ENCODE data around the gene ZFTA. TPM values are rescaled to one million over a fixed set of nuclear protein-coding genes. Genes with fewer than 3 reads are reported as not detected.
"Not testable (repeated sequence)": the region's sequence is repeated elsewhere in the genome, so short reads cannot be mapped to it uniquely, and the experiment has no call there.

ZFTA gene
- 1.5 TPM for polyA plus RNA-seq (2012; ENCODE audit: low read depth, missing spikeins)

DNA sequence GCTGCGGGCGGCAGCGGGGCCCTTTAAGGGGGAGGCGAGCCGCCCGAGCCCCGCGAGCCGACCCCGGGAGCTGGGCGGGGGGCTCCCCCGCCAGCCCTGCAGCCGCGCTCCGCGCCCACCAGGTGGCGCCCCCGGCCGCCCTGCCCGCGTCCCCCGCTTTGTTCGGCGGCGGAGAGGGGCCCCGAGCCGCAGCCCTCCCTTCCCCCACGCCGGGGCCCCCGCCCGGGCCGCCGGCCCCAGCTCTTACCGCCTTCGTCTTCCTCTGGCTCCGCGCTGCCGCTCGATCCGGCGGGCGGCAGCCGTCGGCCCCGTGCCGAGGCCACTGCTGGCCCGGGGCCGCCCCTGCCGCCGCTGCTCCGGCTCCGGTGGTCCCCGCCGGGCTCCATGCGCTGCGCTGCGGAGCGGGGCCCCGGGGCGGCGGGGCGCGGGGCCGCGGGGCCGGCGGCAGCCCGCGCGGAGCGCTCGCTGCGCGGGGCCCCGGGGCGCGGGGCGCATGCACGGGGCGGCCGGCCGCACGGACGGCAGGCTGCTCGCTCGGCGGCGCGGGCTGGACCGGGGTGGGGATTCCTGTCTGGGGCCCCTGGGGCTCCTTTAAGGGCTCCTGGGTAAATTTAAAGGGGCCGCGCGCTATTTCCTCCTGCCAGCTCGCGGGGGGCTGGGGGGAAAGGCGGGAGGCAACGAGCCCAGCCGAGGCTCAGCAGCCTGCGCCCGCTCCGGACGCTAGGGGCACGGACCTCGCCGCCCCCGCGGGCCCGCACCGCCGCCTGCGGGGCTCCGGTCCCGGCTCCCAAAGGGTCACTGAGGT, at the start of gene ZFTA:
TSS of gene ZFTA (minus strand) at position 539 of the 805 bp plus-strand sequence. CDS start at position 386, 153 bp downstream.
- no peak for TF ChIP-seq POU2F2 (IDR thresholded peaks at IDR 0.05; ENCODE audit: low read depth, low read length)
- no peak for TF ChIP-seq TAF1 (IDR thresholded peaks at IDR 0.05; ENCODE audit: low read depth, low read length)
- no peak for TF ChIP-seq PAX5 (IDR thresholded peaks at IDR 0.05; ENCODE audit: insufficient read depth, low read length, severe bottlenecking)
- FAIRE-seq = peak; percentile 76
- DNase-seq (ENCODE audit: insufficient read length, low spot score) = peak; percentile 84

DNA sequence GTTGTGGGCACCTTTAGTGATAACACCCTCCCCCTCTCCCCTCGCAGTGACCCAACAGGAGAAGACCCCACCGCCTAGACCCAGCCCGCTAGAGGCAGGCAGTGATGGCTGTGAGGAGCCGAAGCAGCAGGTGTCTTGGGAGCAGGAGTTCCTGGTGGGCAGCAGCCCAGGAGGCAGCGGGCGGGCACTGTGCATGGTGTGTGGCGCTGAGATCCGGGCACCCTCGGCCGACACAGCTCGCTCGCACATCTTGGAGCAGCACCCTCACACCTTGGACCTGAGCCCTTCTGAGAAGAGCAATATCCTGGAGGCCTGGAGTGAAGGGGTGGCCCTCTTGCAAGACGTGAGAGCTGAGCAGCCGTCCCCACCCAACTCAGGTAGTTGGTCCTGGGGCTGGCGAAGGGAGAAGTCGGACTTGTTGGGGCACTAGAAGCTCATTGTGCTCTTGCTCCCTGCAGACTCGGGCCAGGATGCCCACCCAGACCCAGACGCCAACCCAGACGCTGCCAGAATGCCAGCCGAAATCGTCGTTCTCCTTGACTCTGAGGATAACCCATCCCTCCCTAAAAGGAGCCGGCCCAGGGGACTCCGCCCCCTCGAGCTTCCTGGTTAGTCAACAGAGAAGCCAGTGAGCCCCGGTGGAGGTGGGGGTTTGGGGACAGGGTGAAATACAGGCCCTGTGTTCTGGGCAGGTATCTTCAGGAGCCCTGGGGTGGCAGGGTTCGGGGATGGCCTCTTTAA, 49.4 kb upstream of the ZFTA start:
- FAIRE-seq (no peak), DNase-seq (ENCODE audit: insufficient read length, low spot score) (no peak)
- TF ChIP-seq PAX5 (IDR thresholded peaks at IDR 0.05; ENCODE audit: insufficient read depth, low read length, severe bottlenecking) (no peak), TAF1 (IDR thresholded peaks at IDR 0.05; ENCODE audit: low read depth, low read length) (no peak), POLR2AphosphoS5 (IDR thresholded peaks at IDR 0.05; ENCODE audit: low read depth, low read length) (no peak)

GRCh38 chr11:63816732-63817131, 48.2 kb upstream of the ZFTA start:
- FAIRE-seq (no peak), DNase-seq (ENCODE audit: insufficient read length, low spot score) (no peak)
- TF ChIP-seq SPI1 (IDR thresholded peaks at IDR 0.05; ENCODE audit: low read depth, low read length) = no peak
- TF ChIP-seq TAF1 (IDR thresholded peaks at IDR 0.05; ENCODE audit: low read depth, low read length) = no peak
- TF ChIP-seq PAX5 (IDR thresholded peaks at IDR 0.05; ENCODE audit: insufficient read depth, low read length, severe bottlenecking) = no peak
- TF ChIP-seq POLR2AphosphoS5 (IDR thresholded peaks at IDR 0.05; ENCODE audit: low read depth, low read length) = no peak
- no peak for TF ChIP-seq POLR2A (IDR thresholded peaks at IDR 0.05; ENCODE audit: low read depth, low read length)
- no peak for TF ChIP-seq POU2F2 (IDR thresholded peaks at IDR 0.05; ENCODE audit: low read depth, low read length)

- DNase-seq (ENCODE audit: insufficient read length, low spot score) (no peak), FAIRE-seq (no peak)
- TF ChIP-seq SPI1 (IDR thresholded peaks at IDR 0.05; ENCODE audit: low read depth, low read length) (no peak), POU2F2 (IDR thresholded peaks at IDR 0.05; ENCODE audit: low read depth, low read length) (no peak)
Measured at GRCh38 chr11:63816166-63816565, 47.6 kb upstream of the ZFTA start.

GRCh38 chr11:63814383-63814736, 45.8 kb upstream of the ZFTA start:
- TF ChIP-seq TAF1 (IDR thresholded peaks at IDR 0.05; ENCODE audit: low read depth, low read length) = no peak
- TF ChIP-seq POLR2AphosphoS5 (IDR thresholded peaks at IDR 0.05; ENCODE audit: low read depth, low read length) = no peak
- no peak for TF ChIP-seq POLR2A (IDR thresholded peaks at IDR 0.05; ENCODE audit: low read depth, low read length)
- peak; percentile 57; the same call in 1 of the 2 replicates for TF ChIP-seq POU2F2 (IDR thresholded peaks at IDR 0.05; ENCODE audit: low read depth, low read length)
- TF ChIP-seq PAX5 (IDR thresholded peaks at IDR 0.05; ENCODE audit: insufficient read depth, low read length, severe bottlenecking) = no peak
- TF ChIP-seq SPI1 (IDR thresholded peaks at IDR 0.05; ENCODE audit: low read depth, low read length) = no peak
- DNase-seq (ENCODE audit: insufficient read length, low spot score) (no peak), FAIRE-seq (no peak)

GRCh38 chr11:63813563-63814382, 45.2 kb upstream of the ZFTA start:
- TF ChIP-seq POU2F2 (IDR thresholded peaks at IDR 0.05; ENCODE audit: low read depth, low read length) (no peak), SPI1 (IDR thresholded peaks at IDR 0.05; ENCODE audit: low read depth, low read length) (no peak), POLR2A (IDR thresholded peaks at IDR 0.05; ENCODE audit: low read depth, low read length) (no peak)
- FAIRE-seq (no peak), DNase-seq (ENCODE audit: insufficient read length, low spot score) (peak; percentile 61)

- FAIRE-seq (peak; percentile 72), DNase-seq (ENCODE audit: insufficient read length, low spot score) (peak; percentile 95)
- no peak for TF ChIP-seq TAF1 (IDR thresholded peaks at IDR 0.05; ENCODE audit: low read depth, low read length)
- no peak for TF ChIP-seq SPI1 (IDR thresholded peaks at IDR 0.05; ENCODE audit: low read depth, low read length)
- TF ChIP-seq POLR2AphosphoS5 (IDR thresholded peaks at IDR 0.05; ENCODE audit: low read depth, low read length) = no peak
- no peak for TF ChIP-seq PAX5 (IDR thresholded peaks at IDR 0.05; ENCODE audit: insufficient read depth, low read length, severe bottlenecking)
- no peak for TF ChIP-seq POU2F2 (IDR thresholded peaks at IDR 0.05; ENCODE audit: low read depth, low read length)
- TF ChIP-seq POLR2A (IDR thresholded peaks at IDR 0.05; ENCODE audit: low read depth, low read length) = 0 out of 2 replicates have a peak, but pooled peaks have one; percentile 57
Measured at GRCh38 chr11:63813035-63813562, 44.5 kb upstream of the ZFTA start, which contains the start of gene SPINDOC. Gene SPINDOC (plus strand): TSS chr11:63813456. CDS start chr11:63813687, 231 bp downstream.

DNA sequence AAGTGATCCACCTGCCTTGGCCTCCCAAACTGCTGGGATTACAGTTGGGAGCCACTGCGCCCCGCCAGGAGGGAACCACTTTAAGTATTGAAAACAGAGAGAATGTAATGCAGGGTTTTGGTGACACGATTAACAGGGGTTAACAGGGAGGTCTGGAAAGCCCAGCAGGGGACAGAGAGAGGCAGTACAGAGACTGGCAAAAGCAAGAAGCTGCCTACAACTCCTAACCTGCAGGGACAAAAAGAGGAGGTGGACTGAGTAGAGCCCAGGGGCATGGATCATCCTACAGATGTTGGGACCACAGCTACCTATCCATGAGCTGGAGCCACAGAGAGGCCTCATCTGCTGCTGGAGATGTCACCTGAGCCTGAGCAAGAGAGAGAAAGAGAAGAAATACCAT, 42.9 kb upstream of the ZFTA start:
- no peak for DNase-seq (ENCODE audit: insufficient read length, low spot score)
- FAIRE-seq = no peak
- TF ChIP-seq POLR2A (IDR thresholded peaks at IDR 0.05; ENCODE audit: low read depth, low read length) (no peak), POLR2AphosphoS5 (IDR thresholded peaks at IDR 0.05; ENCODE audit: low read depth, low read length) (no peak), TAF1 (IDR thresholded peaks at IDR 0.05; ENCODE audit: low read depth, low read length) (no peak), SPI1 (IDR thresholded peaks at IDR 0.05; ENCODE audit: low read depth, low read length) (no peak), PAX5 (IDR thresholded peaks at IDR 0.05; ENCODE audit: insufficient read depth, low read length, severe bottlenecking) (no peak), POU2F2 (IDR thresholded peaks at IDR 0.05; ENCODE audit: low read depth, low read length) (no peak)

DNA sequence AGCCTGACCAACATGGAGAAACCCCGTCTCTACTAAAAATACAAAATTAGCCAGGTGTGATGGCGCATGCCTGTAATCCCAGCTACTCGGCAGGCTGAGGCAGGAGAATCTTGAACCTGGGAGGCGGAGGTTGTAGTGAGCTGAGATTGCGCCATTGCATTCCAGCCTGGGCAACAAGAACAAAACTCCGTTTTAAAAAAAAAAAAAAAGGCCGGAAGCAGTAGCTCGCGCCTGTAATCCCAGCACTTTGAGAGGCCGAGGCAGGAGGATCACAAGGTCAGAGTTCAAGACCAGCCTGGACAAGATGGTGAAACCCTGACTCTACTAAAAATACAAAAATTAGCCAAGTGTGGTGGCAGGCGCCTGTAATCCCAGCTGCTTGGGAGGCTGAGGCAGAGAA, 41.8 kb upstream of the ZFTA start:
- DNase-seq (ENCODE audit: insufficient read length, low spot score); FAIRE-seq: not testable (repeated sequence)

Measured in GM12891 (cell line).